ENCODE measurements around the gene TCERG1L. TPM values are rescaled to one million over a fixed set of nuclear protein-coding genes. Genes with fewer than 3 reads are reported as not detected.

TCERG1L gene
- total RNA-seq, 1 donor from 2014 or later, result not detected

DNA sequence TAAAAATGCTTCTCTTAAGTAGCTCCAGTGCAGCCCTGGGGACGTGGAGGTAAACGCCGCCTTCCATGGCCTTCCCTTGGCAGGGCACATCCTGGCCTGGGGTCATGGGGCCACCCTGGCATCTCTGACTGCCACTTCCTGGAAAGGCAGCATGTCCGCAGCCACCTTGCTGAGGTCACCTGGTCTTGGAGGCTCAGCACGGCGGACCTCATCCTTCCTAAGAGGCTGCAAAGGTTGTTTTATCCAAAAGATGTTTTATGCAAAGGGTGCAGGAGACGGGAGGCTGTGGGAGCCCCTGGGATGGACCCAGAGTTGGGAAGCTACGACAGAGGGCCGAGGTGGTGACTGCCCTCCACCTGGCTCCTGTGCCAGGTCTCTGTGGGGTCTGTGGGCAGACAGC, 106.0 kb downstream of the TCERG1L start:
- no peaks in the 10 kb centered on the region for H3K36me3 ChIP-seq
- DNase-seq (no peak), ATAC-seq (no peak)
- no peak overlapping the region for H3K27ac ChIP-seq
- no peaks in the 10 kb centered on the region for H3K9me3 ChIP-seq
- H3K4me1 ChIP-seq, result no peaks in the 10 kb centered on the region
- intact Hi-C loops (cut with DNase I), result no loop called here
- TF ChIP-seq, protein P1, sequence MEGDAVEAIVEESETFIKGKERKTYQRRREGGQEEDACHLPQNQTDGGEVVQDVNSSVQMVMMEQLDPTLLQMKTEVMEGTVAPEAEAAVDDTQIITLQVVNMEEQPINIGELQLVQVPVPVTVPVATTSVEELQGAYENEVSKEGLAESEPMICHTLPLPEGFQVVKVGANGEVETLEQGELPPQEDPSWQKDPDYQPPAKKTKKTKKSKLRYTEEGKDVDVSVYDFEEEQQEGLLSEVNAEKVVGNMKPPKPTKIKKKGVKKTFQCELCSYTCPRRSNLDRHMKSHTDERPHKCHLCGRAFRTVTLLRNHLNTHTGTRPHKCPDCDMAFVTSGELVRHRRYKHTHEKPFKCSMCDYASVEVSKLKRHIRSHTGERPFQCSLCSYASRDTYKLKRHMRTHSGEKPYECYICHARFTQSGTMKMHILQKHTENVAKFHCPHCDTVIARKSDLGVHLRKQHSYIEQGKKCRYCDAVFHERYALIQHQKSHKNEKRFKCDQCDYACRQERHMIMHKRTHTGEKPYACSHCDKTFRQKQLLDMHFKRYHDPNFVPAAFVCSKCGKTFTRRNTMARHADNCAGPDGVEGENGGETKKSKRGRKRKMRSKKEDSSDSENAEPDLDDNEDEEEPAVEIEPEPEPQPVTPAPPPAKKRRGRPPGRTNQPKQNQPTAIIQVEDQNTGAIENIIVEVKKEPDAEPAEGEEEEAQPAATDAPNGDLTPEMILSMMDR (IDR thresholded peaks at IDR 0.05), result no peak
- H3K27me3 ChIP-seq (ENCODE audit: low read depth), result no peaks in the 10 kb centered on the region
- H3K4me3 ChIP-seq, result no peak overlapping the region

DNA sequence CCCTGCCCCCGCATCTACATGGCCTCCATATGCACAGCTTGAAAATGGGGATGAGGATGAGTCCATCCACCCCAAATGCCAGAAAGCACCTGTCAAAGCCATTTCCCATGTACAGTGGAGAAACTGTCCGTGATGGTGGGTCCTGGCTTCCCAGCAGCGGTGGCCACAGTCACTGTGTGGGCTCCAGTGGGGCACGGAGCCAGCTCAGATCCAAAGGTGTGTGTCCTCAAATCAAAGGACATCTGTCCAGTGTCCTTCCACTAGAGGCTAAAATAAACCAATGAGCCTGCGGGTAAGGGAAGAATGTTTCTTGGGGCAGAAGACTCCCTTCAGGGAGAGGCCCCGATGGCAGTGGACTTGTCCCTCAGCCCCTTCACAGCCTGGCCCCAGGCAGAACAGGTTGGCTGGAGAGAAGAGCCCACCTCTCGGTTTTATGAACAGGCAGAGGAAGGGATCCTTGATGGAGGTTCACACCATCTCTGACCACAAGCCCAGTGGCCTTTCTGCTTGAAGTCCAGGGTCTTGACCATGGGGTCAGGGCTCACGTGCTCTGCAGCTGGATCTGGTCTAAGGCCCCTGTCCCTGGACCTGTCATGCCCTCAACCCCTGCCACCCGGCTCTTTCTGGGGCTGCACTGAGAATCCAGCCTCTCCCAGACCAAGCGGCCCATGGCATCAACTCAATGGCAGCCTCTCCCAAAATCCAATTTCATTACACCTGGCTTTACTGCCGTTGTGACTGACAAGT, 106.9 kb downstream of the TCERG1L start:
- intact Hi-C loops (cut with DNase I), result no loop called here
- TF ChIP-seq, protein P1 (IDR thresholded peaks at IDR 0.05), result no peak
- H3K27me3 ChIP-seq (ENCODE audit: low read depth), result no peaks in the 10 kb centered on the region
- H3K27ac ChIP-seq, result no peak overlapping the region
- DNase-seq (no peak), ATAC-seq (no peak)
- H3K4me1 ChIP-seq, result no peaks in the 10 kb centered on the region
- H3K36me3 ChIP-seq, result no peaks in the 10 kb centered on the region
- no peaks in the 10 kb centered on the region for H3K9me3 ChIP-seq
- no peak overlapping the region for H3K4me3 ChIP-seq

DNA sequence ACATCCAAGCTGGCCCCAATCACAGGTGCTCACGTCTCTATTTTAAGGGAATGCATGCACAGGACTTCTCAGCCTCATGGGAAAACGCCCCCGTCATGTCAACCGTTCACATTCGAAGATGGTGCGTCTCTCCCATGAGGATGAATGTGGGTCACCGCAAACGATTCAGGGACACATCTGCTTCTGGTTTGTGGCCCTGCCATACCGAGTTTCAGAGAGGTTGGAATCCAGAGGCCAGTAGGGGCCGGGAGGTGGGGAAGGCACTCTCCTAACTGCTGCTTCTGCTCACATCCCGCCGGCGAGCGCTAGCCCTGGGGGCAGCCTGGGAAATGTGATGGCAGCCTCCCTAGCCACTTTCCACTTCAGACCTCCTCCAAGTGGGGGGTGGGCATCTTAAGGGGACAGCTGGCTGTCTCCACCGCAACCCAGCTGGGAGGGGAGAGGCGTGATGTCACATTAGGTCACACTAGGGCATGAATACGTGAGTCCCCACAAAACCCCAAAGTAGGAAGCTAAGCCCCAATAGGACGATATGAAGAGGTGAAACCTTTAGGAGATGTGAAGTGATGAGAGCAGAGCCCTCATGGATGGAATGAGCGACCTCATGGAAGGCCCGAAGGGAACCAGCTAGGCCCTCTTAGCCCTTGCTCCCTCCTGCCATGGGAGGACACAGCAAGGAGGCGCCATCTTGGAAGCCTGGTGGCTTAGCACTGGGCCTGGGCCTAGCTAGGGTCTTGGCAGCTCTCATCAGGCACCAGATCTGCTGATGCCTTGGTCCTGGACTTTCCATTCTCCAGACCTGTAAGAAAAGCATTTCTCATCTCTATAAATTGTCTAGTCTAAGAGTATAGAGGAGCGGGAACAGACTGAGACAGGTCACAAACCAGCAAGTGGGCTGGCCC, 107.8 kb downstream of the TCERG1L start:
- ATAC-seq (no peak), DNase-seq (no peak)
- TF ChIP-seq, protein P1 (IDR thresholded peaks at IDR 0.05), result no peak
- intact Hi-C loops (cut with DNase I), result no loop called here
- Histone ChIP-seq H3K4me1 (no peaks in the 10 kb centered on the region), H3K36me3 (no peaks in the 10 kb centered on the region), H3K27ac (no peak overlapping the region), H3K27me3 (ENCODE audit: low read depth) (no peaks in the 10 kb centered on the region), H3K4me3 (no peak overlapping the region), H3K9me3 (no peaks in the 10 kb centered on the region)

DNA sequence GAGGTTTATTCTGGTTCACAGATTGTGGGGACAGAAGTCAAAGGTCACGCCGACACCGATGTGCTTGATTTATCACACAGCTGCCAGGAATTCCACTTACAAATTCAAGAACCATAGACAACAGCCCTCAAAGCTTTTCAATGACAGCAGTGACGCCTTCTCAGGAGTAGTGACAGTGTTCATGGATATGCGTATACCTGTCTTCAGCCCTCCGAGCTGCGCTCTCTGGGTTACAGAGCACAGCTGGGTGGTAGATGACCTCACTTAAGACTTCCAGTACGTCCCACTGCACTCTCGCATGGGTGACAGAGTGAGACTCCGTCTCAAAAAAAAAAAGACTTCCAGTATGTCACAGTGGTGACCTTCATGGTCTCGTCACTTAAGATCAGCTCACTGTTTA, 108.5 kb downstream of the TCERG1L start:
- no peak for DNase-seq
- TF ChIP-seq, protein P1 (IDR thresholded peaks at IDR 0.05), result no peak
- no peaks in the 10 kb centered on the region for H3K9me3 ChIP-seq
- no peaks in the 10 kb centered on the region for H3K36me3 ChIP-seq
- ATAC-seq, result no peak
- no peak overlapping the region for H3K27ac ChIP-seq
- H3K4me3 ChIP-seq, result no peak overlapping the region
- no peaks in the 10 kb centered on the region for H3K27me3 ChIP-seq (ENCODE audit: low read depth)
- intact Hi-C loops (cut with DNase I), result no loop called here
- H3K4me1 ChIP-seq, result no peaks in the 10 kb centered on the region

DNA sequence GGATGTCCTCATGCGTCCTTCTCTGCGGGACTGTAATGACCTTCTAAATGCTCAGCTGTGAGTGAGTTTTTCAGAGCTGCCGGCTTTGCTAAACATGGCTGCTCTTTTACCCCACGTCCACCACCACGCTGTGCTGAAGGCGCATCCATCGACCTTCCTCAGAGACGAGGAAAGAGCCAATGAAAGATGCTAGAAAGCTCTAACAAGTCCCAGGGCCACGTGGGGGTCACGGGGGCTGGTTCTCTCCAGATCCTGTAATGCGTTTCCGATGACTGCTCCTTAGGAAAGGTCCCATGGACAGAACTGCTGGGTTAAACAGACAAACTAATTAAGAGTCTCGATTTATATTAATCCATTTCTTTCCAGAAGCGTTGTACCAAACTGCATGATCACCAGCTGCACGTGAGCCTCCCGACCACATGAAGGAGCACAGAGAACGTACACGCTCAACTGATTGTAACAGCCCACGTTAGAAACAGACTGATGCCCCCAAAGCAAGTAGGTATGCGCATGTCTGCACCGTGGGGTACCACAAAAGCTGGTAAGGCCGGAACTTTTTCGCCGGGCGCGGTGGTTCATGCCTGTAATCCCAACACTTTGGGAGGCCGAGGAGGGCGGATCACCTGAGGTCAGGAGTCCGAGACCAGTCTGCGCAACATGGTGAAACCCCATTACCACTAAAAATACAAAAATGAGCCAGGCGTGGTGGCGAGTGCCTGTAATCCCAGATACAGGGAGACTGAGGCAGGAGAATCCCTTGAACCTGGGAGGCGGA, 109.6 kb downstream of the TCERG1L start:
- no peak overlapping the region for H3K4me3 ChIP-seq
- H3K36me3 ChIP-seq, result no peaks in the 10 kb centered on the region
- no peaks in the 10 kb centered on the region for H3K27me3 ChIP-seq (ENCODE audit: low read depth)
- no peaks in the 10 kb centered on the region for H3K9me3 ChIP-seq
- no peak overlapping the region for H3K27ac ChIP-seq
- intact Hi-C loops (cut with DNase I), result no loop called here
- TF ChIP-seq, protein P1 (IDR thresholded peaks at IDR 0.05), result no peak
- no peaks in the 10 kb centered on the region for H3K4me1 ChIP-seq
- ATAC-seq, result no peak
- peak; percentile 30 for DNase-seq
